Activated CD4-positive, alpha-beta T cell treated with anti-CD3 and anti-CD28 coated beads for 24 hours (primary cell): ENCODE data around the gene INTS6L.
"Not testable (repeated sequence)": the region's sequence is repeated elsewhere in the genome, so short reads cannot be mapped to it uniquely, and the experiment has no call there.

ENCODE experiments used
- DNase-seq, 2 donors: peaks; one replicate each; pipeline ENCODE4 v3.0.0-alpha.2; 2020; ENCODE audit warnings: low read depth in 2 of 2

INTS6L gene

GRCh38 chrX:135522878-135523693, 2.6 kb downstream of the INTS6L start:
- no peak for DNase-seq

- no peak for DNase-seq
Observed at GRCh38 chrX:135528254-135528653, 7.8 kb downstream of the INTS6L start.

GRCh38 chrX:135528756-135529155, 8.3 kb downstream of the INTS6L start:
- no peak for DNase-seq

GRCh38 chrX:135530097-135530496, 9.6 kb downstream of the INTS6L start:
- DNase-seq: no peak

GRCh38 chrX:135531813-135532212, 11.4 kb downstream of the INTS6L start:
- no peak for DNase-seq

GRCh38 chrX:135535077-135535940, 14.8 kb downstream of the INTS6L start:
- no peak for DNase-seq

- no peak for DNase-seq
Observed at GRCh38 chrX:135536877-135537276, 16.4 kb downstream of the INTS6L start.

- no peak for DNase-seq
Observed at GRCh38 chrX:135541351-135541750, 20.9 kb downstream of the INTS6L start.

GRCh38 chrX:135543172-135543571, 22.7 kb downstream of the INTS6L start:
- DNase-seq: no peak

GRCh38 chrX:135543924-135544323, 23.5 kb downstream of the INTS6L start:
- DNase-seq: peak in 1 of 2 donors; percentile 5

GRCh38 chrX:135544338-135544948, 24.0 kb downstream of the INTS6L start:
- DNase-seq: no peak

GRCh38 chrX:135547767-135548166, 27.3 kb downstream of the INTS6L start:
- no peak for DNase-seq

GRCh38 chrX:135549519-135549918, 29.1 kb downstream of the INTS6L start:
- no peak for DNase-seq

- no peak for DNase-seq
Observed at GRCh38 chrX:135556055-135556454, 35.6 kb downstream of the INTS6L start.

- no peak for DNase-seq
Observed at GRCh38 chrX:135557344-135557743, 36.9 kb downstream of the INTS6L start.

- DNase-seq: no peak
Observed at GRCh38 chrX:135572436-135572835, 52.0 kb downstream of the INTS6L start.

GRCh38 chrX:135581496-135581895, 61.0 kb downstream of the INTS6L start:
- DNase-seq: no peak

GRCh38 chrX:135585153-135585552, 64.7 kb downstream of the INTS6L start:
- DNase-seq: no peak

GRCh38 chrX:135591871-135592270, 71.4 kb downstream of the INTS6L start:
- DNase-seq: no peak

- DNase-seq: not testable (repeated sequence)
Observed at GRCh38 chrX:135594049-135594448, 73.6 kb downstream of the INTS6L start.

- DNase-seq: not testable (repeated sequence)
Observed at GRCh38 chrX:135594453-135594852, 74.0 kb downstream of the INTS6L start.

- DNase-seq: no peak
Observed at GRCh38 chrX:135595543-135595942, 75.1 kb downstream of the INTS6L start.
